Measurements from ENCODE around the gene LYPLA2. TPM values are rescaled to one million over a fixed set of nuclear protein-coding genes. Genes with fewer than 3 reads are reported as not detected.

The LYPLA2 gene
- total RNA-seq, 3 donors from 2014 or later (not counting 1 experiment from before 2014, with no cell fraction given): 70.6 to 84.5 (median 73.3) TPM

DNA sequence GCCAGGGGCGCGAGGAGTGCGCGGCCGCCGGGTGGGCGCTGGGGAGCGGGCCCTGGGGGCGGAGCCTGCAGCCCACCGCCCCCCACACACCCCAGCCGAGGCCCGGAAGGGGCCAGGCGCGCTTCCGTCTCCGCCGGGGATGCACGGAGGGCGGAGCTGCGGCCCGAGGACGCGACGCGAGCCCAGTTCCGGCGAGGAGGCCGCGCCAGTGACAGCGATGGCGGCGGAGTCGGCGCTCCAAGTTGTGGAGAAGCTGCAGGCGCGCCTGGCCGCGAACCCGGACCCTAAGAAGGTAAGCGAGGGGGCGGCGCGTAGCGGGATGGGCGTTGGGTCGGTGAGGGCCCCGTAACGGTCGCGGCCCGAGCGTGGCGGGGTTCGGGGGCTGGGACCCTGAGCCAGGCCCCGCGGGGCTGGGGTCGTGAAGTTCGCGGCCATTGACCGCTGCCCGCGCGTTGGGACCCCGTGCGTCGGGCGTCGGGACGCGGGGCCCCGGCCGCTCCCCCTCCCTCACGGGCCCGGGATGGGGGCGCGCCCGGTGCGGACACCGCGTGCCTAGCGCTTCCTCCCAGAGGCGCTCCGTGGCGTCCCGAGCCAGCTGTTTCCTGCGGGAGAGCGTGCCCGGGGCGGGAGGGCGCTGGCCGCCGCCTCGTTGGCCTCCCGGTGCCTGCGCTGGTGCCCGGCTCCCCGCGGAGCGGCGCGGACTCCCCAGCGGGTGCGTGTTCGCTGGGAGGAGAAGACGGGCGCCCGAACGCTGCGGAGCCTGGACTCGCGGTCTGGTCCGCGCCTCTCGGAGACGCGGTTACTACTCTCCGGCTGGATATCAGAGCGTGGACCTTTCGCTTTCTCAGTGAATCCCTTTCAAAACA lies 47.4 kb upstream of the LYPLA2 start, which contains the start of gene ELOA:
Gene ELOA (plus strand): TSS at position 185 of the 866 bp plus-strand sequence. CDS start 33 bp downstream, at position 218.
- DNase-seq: peak; percentile 73 to 90
- H3K4me3 Mint-ChIP-seq: peak within 1 kb of the TSS; percentile 94
- H3K4me1 Mint-ChIP-seq: peaks cover 45 to 51% of the 10 kb centered on the region in 2 donors
- whole genome bisulfite sequencing (ENCODE audit: insufficient coverage): under 1% methylated on average over 119 of the region's 119 CpGs
- peak within 1 kb of the TSS; percentile 86 to 88 for H3K27ac Mint-ChIP-seq
- peak; percentile 95 to 96 (median 96) for ATAC-seq
- Histone ChIP-seq H3K4me1 (ENCODE audit: control insufficient read depth, insufficient read depth, low read length) (peaks cover 16% of the 10 kb centered on the region), H3K27me3 (ENCODE audit: control insufficient read depth, insufficient read depth, low read length) (no peaks in the 10 kb centered on the region), H3K27ac (ENCODE audit: low read length) (peak within 1 kb of the TSS; percentile 78), H3K4me3 (ENCODE audit: low read length) (peak within 1 kb of the TSS; percentile 71), H3K36me3 (ENCODE audit: control insufficient read depth, insufficient read depth, low read length) (no peaks in the 10 kb centered on the region), H3K9me3 (ENCODE audit: control insufficient read depth, insufficient read depth, low read length) (no peaks in the 10 kb centered on the region)
- no peaks in the 10 kb centered on the region for H3K9me3 Mint-ChIP-seq
- TF ChIP-seq, protein P1, sequence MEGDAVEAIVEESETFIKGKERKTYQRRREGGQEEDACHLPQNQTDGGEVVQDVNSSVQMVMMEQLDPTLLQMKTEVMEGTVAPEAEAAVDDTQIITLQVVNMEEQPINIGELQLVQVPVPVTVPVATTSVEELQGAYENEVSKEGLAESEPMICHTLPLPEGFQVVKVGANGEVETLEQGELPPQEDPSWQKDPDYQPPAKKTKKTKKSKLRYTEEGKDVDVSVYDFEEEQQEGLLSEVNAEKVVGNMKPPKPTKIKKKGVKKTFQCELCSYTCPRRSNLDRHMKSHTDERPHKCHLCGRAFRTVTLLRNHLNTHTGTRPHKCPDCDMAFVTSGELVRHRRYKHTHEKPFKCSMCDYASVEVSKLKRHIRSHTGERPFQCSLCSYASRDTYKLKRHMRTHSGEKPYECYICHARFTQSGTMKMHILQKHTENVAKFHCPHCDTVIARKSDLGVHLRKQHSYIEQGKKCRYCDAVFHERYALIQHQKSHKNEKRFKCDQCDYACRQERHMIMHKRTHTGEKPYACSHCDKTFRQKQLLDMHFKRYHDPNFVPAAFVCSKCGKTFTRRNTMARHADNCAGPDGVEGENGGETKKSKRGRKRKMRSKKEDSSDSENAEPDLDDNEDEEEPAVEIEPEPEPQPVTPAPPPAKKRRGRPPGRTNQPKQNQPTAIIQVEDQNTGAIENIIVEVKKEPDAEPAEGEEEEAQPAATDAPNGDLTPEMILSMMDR (IDR thresholded peaks at IDR 0.05): no peak
- intact Hi-C loops (cut with micrococcal nuclease): no loop called here
- H3K27me3 Mint-ChIP-seq (ENCODE audit: low read depth in 2 of 2): no peaks in the 10 kb centered on the region
- H3K36me3 Mint-ChIP-seq: no peaks in the 10 kb centered on the region

DNA sequence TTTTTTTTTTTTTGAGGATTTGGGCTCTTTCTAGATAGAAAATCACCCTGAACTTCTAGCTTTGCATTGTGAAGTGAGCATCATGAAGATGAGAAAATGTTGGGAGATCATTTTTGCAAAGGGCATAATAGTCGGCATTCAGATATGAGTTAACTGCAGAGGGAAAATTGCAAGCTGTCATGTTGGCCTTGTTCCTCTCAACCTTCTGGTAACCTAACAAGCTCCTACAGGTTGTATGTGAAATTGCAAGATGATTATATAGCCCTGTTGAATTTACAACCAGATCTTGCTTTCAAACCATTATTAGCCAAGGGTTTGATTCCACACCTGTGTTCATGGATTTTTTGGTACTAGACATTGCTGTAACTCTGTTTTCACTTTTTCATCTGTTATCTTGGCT lies 45.4 kb upstream of the LYPLA2 start:
- H3K27ac ChIP-seq (ENCODE audit: low read length): no peak overlapping the region
- peaks cover 53 to 57% of the 10 kb centered on the region in 2 donors for H3K4me1 Mint-ChIP-seq
- peak overlapping the region in 1 of 2 donors; percentile 86 for H3K27ac Mint-ChIP-seq
- ATAC-seq (no peak), DNase-seq (peak in 1 of 2 donors; percentile 58)
- H3K36me3 ChIP-seq (ENCODE audit: control insufficient read depth, insufficient read depth, low read length): peaks cover 8% of the 10 kb centered on the region
- intact Hi-C loops (cut with micrococcal nuclease): no loop called here
- H3K27me3 ChIP-seq (ENCODE audit: control insufficient read depth, insufficient read depth, low read length): no peaks in the 10 kb centered on the region
- 78% methylated on average over 1 of the region's 1 CpG for WGBS (ENCODE audit: insufficient coverage)
- no peaks in the 10 kb centered on the region for H3K9me3 Mint-ChIP-seq
- H3K4me3 Mint-ChIP-seq: peak overlapping the region; percentile 90
- H3K36me3 Mint-ChIP-seq: peaks cover under 1% of the 10 kb centered on the region
- no peaks in the 10 kb centered on the region for H3K9me3 ChIP-seq (ENCODE audit: control insufficient read depth, insufficient read depth, low read length)
- no peaks in the 10 kb centered on the region for H3K27me3 Mint-ChIP-seq (ENCODE audit: low read depth in 2 of 2)
- no peak overlapping the region for H3K4me3 ChIP-seq (ENCODE audit: low read length)
- TF ChIP-seq, protein P1 (IDR thresholded peaks at IDR 0.05): peak; percentile 18
- peaks cover 16% of the 10 kb centered on the region for H3K4me1 ChIP-seq (ENCODE audit: control insufficient read depth, insufficient read depth, low read length)

DNA sequence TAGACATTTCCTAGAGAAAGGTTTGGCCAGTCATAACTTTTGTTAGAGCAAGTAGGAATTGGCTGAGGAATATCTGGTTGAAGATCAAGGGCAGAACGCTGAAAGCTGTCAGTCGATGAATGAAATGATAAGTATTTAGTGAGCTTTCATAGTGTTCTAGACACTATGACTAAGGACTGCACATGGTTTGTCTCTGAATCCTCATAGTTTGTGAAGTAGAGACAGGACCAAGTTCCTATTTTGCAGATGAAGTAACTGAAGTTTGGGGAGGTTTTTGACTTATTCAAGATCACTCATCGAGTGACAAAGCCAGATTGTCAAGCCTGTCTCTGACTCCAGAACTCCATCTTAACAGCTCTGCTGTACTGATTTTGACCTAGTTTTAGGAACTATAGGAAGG lies 42.9 kb upstream of the LYPLA2 start:
- Mint-ChIP-seq H3K4me1 (peaks cover 49 to 52% of the 10 kb centered on the region in 2 donors), H3K27me3 (ENCODE audit: low read depth in 2 of 2) (no peaks in the 10 kb centered on the region), H3K4me3 (no peak overlapping the region), H3K27ac (peak overlapping the region in 1 of 2 donors; percentile 19), H3K9me3 (no peaks in the 10 kb centered on the region), H3K36me3 (peaks cover 13% of the 10 kb centered on the region)
- Histone ChIP-seq H3K4me1 (ENCODE audit: control insufficient read depth, insufficient read depth, low read length) (peaks cover 11% of the 10 kb centered on the region), H3K27ac (ENCODE audit: low read length) (no peak overlapping the region), H3K36me3 (ENCODE audit: control insufficient read depth, insufficient read depth, low read length) (peaks cover 31% of the 10 kb centered on the region), H3K27me3 (ENCODE audit: control insufficient read depth, insufficient read depth, low read length) (no peaks in the 10 kb centered on the region), H3K4me3 (ENCODE audit: low read length) (no peak overlapping the region), H3K9me3 (ENCODE audit: control insufficient read depth, insufficient read depth, low read length) (no peaks in the 10 kb centered on the region)
- ATAC-seq (no peak), DNase-seq (no peak)
- TF ChIP-seq, protein P1 (IDR thresholded peaks at IDR 0.05): no peak
- 83% methylated on average over 3 of the region's 3 CpGs for WGBS (ENCODE audit: insufficient coverage)
- intact Hi-C loops (cut with micrococcal nuclease): no loop called here
